ENCODE data around the gene RBM5. TPM values are rescaled to one million over a fixed set of nuclear protein-coding genes. Genes with fewer than 3 reads are reported as not detected.

RBM5 gene
- total RNA-seq, 1 experiment from 2014 or later = 128 TPM

GRCh38 chr3:50121072-50122032 lies 32.6 kb downstream of the RBM5 start:
- Histone ChIP-seq H3K9ac (ENCODE audit: low read length) (no peak overlapping the region), H3K27me3 (ENCODE audit: low read length) (no peaks in the 10 kb centered on the region), H4K20me1 (ENCODE audit: low read length) (0 out of 2 replicates have a peak, but pooled peaks cover 4% of the 10 kb centered on the region), H3F3A (ENCODE audit: low read length, unreplicated experiment) (no peaks in the 10 kb centered on the region), H3K4me3 (ENCODE audit: low read length) (no peak overlapping the region), H2AFZ (ENCODE audit: low read length) (no peak overlapping the region), H3K4me1 (ENCODE audit: insufficient read depth, low read length) (no peaks in the 10 kb centered on the region), H3K9me3 (ENCODE audit: low read length) (no peaks in the 10 kb centered on the region), H3K79me2 (ENCODE audit: low read length) (no peaks in the 10 kb centered on the region), H3K36me3 (ENCODE audit: low read depth, low read length) (peaks cover 29% of the 10 kb centered on the region), H3K9me2 (replicated peaks; ENCODE audit: low read length) (no peaks in the 10 kb centered on the region), H3K4me2 (ENCODE audit: low read length) (no peak overlapping the region), H3K27ac (ENCODE audit: low read length) (no peak overlapping the region)
- intact Hi-C loops (cut with micrococcal nuclease) = loop anchor here (2.0 to 5.0 kb wide), 2 partner anchors 33 to 51 kb away; partner anchors contain the start of gene SEMA3F
- ATAC-seq (peak; percentile 87), DNase-seq (peak; percentile 88)
- peak; percentile 94 for TF ChIP-seq CTCF (conservative IDR thresholded peaks at IDR 0.05; ENCODE audit: low read depth, low read length)
- TF ChIP-seq EZH2phosphoT487 (IDR thresholded peaks at IDR 0.05; ENCODE audit: borderline replicate concordance, low read length) = no peak
- ChIA-PET POLR2A (ENCODE audit: unreplicated experiment) (no interaction called here), CTCF (interaction anchor here (0.7 to 1.1 kb wide), 2 partner anchors 125 to 347 kb away, joined by 3 read pairs; no protein-coding TSS in a partner anchor)
- TSS peak; percentile 11 for BruUV-seq (replicated peaks)

DNA sequence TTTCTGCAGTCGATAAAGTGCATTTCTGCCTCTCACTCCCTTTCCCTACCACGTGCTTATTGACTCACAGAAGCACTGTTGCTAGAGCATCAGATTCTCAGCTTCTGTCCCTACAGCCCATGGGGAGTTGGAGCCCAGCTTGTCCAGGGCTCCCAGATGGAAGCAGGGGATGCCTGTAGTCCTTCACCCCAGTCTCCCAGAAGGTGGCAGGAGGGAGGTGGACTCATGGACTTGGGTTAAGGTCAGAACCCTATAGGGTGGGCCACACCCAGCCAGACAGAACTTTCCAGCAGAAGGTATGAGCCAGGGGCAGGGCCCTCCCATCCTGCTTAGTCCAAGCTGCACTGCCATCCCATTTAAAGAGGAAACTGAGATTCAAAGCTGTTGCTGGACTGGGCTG lies 33.4 kb downstream of the RBM5 start:
- peak; percentile 1; the same call in 1 of the 2 replicates for ATAC-seq
- CTCF ChIA-PET = interaction anchor here (0.7 kb wide), 1 partner anchor 347 kb away, joined by 3 read pairs; no protein-coding TSS in a partner anchor
- no peak overlapping the region for H2AFZ ChIP-seq (ENCODE audit: low read length)
- no peaks in the 10 kb centered on the region for H3K27me3 ChIP-seq (ENCODE audit: low read length)
- peaks cover 21% of the 10 kb centered on the region for H3K36me3 ChIP-seq (ENCODE audit: low read depth, low read length)
- H3K9ac ChIP-seq (ENCODE audit: low read length) = no peak overlapping the region
- TF ChIP-seq EZH2 (IDR thresholded peaks at IDR 0.05; ENCODE audit: low read length, unreplicated experiment) = no peak
- TF ChIP-seq CTCF (conservative IDR thresholded peaks at IDR 0.05; ENCODE audit: low read depth, low read length) = no peak
- no peak for TF ChIP-seq EZH2phosphoT487 (IDR thresholded peaks at IDR 0.05; ENCODE audit: borderline replicate concordance, low read length)
- no peak overlapping the region for H3K4me2 ChIP-seq (ENCODE audit: low read length)
- no peaks in the 10 kb centered on the region for H3F3A ChIP-seq (ENCODE audit: low read length, unreplicated experiment)
- H3K27ac ChIP-seq (ENCODE audit: low read length) = no peak overlapping the region
- intact Hi-C loops (cut with micrococcal nuclease) = loop anchor here (5.0 kb wide), 1 partner anchor 50 kb away; no protein-coding TSS in a partner anchor
- 0 out of 2 replicates have a peak, but pooled peaks cover 4% of the 10 kb centered on the region for H4K20me1 ChIP-seq (ENCODE audit: low read length)
- no peaks in the 10 kb centered on the region for H3K79me2 ChIP-seq (ENCODE audit: low read length)
- no peaks in the 10 kb centered on the region for H3K9me2 ChIP-seq (replicated peaks; ENCODE audit: low read length)
- H3K4me3 ChIP-seq (ENCODE audit: low read length) = no peak overlapping the region
- H3K9me3 ChIP-seq (ENCODE audit: low read length) = no peaks in the 10 kb centered on the region
- DNase-seq = no peak
- BruUV-seq (replicated peaks) = no TSS peak
- no peaks in the 10 kb centered on the region for H3K4me1 ChIP-seq (ENCODE audit: insufficient read depth, low read length)
- POLR2A ChIA-PET (ENCODE audit: unreplicated experiment) = no interaction called here

Measured in PC-3 (cell line).